ENCODE data around the gene ERFL. TPM values are rescaled to one million over a fixed set of nuclear protein-coding genes. Genes with fewer than 3 reads are reported as not detected.

Gene ERFL
- polyA plus RNA-seq, 1 of the 3 experiments (the other 2 are of a cell fraction): 0.07 TPM

DNA sequence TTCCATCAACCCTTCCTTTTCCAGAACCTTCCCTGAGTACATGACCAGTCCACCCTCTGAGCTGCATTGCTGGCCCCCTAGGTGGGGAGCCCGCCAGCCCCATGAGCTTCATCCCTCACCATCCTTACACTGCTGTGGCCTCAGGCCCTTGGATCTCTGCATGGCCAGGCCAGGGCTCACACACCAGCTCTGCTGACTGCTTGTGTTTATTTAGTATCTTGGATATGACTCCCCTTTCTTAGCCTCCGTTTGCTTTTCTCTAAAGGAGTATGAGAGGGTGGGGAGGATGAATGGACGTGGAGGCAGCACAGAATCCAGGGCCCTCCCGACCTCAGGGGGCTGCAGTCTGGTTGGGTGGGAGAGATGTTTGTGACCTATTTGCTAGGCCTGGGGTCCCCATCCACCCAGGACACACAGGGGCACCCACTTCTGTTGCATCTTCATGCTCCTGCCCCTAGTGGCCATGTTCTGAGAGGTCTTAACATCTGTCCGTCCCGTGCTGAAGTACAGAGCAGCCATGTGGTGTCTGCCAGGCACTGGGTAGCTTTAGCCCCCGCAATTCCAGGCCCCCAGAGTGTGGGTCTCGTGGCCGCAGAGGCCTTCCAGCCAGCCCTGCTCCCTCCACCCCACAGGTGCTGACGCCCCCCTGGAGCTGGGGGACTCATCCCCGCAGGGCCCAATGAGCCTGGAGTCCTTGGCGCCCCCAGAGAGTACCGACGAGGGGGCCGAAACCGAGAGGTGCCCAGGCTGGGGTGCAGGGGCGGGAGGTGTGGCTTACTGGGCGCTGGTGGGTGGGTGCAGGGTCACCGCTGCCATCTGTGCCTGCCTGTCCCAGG is 32.3 kb downstream of the ERFL start:
- no peaks in the 10 kb centered on the region for H3K9me2 ChIP-seq
- 76% methylated on average over 10 of the region's 19 CpGs for WGBS (ENCODE audit: low lambda C conversion rate)
- no peaks in the 10 kb centered on the region for H3F3A ChIP-seq (replicated peaks; ENCODE audit: insufficient read depth)
- CTCF ChIA-PET: interaction anchor here (0.5 to 1.7 kb wide), 2 partner anchors 9 kb away, joined by 3 to 4 read pairs; no protein-coding TSS in a partner anchor
- H3K27ac ChIP-seq (ENCODE audit: low read depth in 2 of 2, low read length in 1 of 2): no peak overlapping the region
- POLR2A ChIA-PET: no interaction called here
- H3K4me2 ChIP-seq: no peak overlapping the region
- no peaks in the 10 kb centered on the region for H3K4me1 ChIP-seq (ENCODE audit: control insufficient read depth in 1 of 2, insufficient read depth in 2 of 2, low read depth in 1 of 2, low read length in 1 of 2)
- no peak for DNase-seq
- no peak overlapping the region for H3K4me3 ChIP-seq (ENCODE audit: low read depth in 2 of 2, low read length in 1 of 2)
- H3K36me3 ChIP-seq (replicated peaks in 1 of 2; ENCODE audit: control insufficient read depth in 1 of 2, insufficient read depth in 2 of 2, low read length in 1 of 2): peaks cover 14 to 42% of the 10 kb centered on the region in 2 experiments
- no peak overlapping the region for H3K9ac ChIP-seq
- TF ChIP-seq, protein P1, sequence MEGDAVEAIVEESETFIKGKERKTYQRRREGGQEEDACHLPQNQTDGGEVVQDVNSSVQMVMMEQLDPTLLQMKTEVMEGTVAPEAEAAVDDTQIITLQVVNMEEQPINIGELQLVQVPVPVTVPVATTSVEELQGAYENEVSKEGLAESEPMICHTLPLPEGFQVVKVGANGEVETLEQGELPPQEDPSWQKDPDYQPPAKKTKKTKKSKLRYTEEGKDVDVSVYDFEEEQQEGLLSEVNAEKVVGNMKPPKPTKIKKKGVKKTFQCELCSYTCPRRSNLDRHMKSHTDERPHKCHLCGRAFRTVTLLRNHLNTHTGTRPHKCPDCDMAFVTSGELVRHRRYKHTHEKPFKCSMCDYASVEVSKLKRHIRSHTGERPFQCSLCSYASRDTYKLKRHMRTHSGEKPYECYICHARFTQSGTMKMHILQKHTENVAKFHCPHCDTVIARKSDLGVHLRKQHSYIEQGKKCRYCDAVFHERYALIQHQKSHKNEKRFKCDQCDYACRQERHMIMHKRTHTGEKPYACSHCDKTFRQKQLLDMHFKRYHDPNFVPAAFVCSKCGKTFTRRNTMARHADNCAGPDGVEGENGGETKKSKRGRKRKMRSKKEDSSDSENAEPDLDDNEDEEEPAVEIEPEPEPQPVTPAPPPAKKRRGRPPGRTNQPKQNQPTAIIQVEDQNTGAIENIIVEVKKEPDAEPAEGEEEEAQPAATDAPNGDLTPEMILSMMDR (IDR thresholded peaks at IDR 0.05): peak; percentile 43
- TF ChIP-seq GABPA (IDR thresholded peaks at IDR 0.05; ENCODE audit: low read depth) (no peak), RCOR1 (IDR thresholded peaks at IDR 0.05; ENCODE audit: low read length) (no peak)
- H3K79me2 ChIP-seq (ENCODE audit: insufficient read depth): no peaks in the 10 kb centered on the region
- no peaks in the 10 kb centered on the region for H3K9me3 ChIP-seq
- H3K27me3 ChIP-seq (ENCODE audit: insufficient read depth): no peaks in the 10 kb centered on the region
- peaks cover 6% of the 10 kb centered on the region; the same call in 1 of the 2 replicates for H4K20me1 ChIP-seq (ENCODE audit: insufficient read depth)
- H2AFZ ChIP-seq (ENCODE audit: low read depth): no peak overlapping the region

DNA sequence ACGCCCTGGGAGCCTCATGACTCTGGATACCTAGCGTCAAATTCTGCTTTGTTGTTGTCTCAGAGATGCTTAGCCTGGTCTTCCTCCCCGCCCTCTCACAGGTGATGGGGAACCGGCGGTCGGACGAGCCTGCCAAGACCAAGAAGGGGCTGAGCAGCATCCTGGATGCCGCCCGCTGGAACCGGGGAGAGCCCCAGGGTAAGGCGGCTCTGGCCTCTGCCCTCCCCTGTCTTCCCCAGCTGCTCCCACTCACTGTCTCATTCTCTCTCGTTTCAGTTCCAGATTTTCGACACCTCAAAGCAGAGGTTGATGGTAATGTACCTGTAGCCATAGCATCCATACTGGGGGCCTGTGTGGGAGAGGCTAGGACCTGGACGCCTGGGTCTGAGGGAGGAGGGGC is 33.9 kb downstream of the ERFL start:
- H4K20me1 ChIP-seq (ENCODE audit: insufficient read depth): peaks cover 8% of the 10 kb centered on the region; the same call in 1 of the 2 replicates
- no peaks in the 10 kb centered on the region for H3F3A ChIP-seq (replicated peaks; ENCODE audit: insufficient read depth)
- 0 out of 2 replicates have a peak, but pooled peaks cover 3% of the 10 kb centered on the region for H3K79me2 ChIP-seq (ENCODE audit: insufficient read depth)
- H3K4me1 ChIP-seq (ENCODE audit: control insufficient read depth in 1 of 2, insufficient read depth in 2 of 2, low read depth in 1 of 2, low read length in 1 of 2): no peaks in the 10 kb centered on the region
- H3K9ac ChIP-seq: no peak overlapping the region
- POLR2A ChIA-PET: no interaction called here
- WGBS (ENCODE audit: low lambda C conversion rate): 91% methylated on average over 13 of the region's 14 CpGs
- H3K27ac ChIP-seq (ENCODE audit: low read depth in 2 of 2, low read length in 1 of 2): no peak overlapping the region
- no peak overlapping the region for H3K4me3 ChIP-seq (ENCODE audit: low read depth in 2 of 2, low read length in 1 of 2)
- TF ChIP-seq, protein P2, sequence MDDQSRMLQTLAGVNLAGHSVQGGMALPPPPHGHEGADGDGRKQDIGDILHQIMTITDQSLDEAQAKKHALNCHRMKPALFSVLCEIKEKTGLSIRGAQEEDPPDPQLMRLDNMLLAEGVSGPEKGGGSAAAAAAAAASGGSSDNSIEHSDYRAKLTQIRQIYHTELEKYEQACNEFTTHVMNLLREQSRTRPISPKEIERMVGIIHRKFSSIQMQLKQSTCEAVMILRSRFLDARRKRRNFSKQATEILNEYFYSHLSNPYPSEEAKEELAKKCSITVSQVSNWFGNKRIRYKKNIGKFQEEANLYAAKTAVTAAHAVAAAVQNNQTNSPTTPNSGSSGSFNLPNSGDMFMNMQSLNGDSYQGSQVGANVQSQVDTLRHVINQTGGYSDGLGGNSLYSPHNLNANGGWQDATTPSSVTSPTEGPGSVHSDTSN (IDR thresholded peaks at IDR 0.05): no peak
- TF ChIP-seq, protein P3, sequence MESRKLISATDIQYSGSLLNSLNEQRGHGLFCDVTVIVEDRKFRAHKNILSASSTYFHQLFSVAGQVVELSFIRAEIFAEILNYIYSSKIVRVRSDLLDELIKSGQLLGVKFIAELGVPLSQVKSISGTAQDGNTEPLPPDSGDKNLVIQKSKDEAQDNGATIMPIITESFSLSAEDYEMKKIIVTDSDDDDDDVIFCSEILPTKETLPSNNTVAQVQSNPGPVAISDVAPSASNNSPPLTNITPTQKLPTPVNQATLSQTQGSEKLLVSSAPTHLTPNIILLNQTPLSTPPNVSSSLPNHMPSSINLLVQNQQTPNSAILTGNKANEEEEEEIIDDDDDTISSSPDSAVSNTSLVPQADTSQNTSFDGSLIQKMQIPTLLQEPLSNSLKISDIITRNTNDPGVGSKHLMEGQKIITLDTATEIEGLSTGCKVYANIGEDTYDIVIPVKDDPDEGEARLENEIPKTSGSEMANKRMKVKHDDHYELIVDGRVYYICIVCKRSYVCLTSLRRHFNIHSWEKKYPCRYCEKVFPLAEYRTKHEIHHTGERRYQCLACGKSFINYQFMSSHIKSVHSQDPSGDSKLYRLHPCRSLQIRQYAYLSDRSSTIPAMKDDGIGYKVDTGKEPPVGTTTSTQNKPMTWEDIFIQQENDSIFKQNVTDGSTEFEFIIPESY (IDR thresholded peaks at IDR 0.05; ENCODE audit: borderline replicate concordance, low read depth): no peak
- TF ChIP-seq EP300 (IDR thresholded peaks at IDR 0.05; ENCODE audit: borderline replicate concordance in 1 of 2, low read depth in 1 of 2, low read length in 1 of 2) (no peak), TCF12 (IDR thresholded peaks at IDR 0.05) (no peak), NFIC (IDR thresholded peaks at IDR 0.05; ENCODE audit: borderline replicate concordance) (no peak), RCOR1 (IDR thresholded peaks at IDR 0.05; ENCODE audit: low read length) (no peak), RXRA (IDR thresholded peaks at IDR 0.05; ENCODE audit: borderline replicate concordance, low read depth) (no peak), FOXJ3 (CRISPR knock-in tag; IDR thresholded peaks at IDR 0.05) (no peak), SMC3 (IDR thresholded peaks at IDR 0.05; ENCODE audit: low read depth, low read length) (no peak)
- TF ChIP-seq, protein P4, sequence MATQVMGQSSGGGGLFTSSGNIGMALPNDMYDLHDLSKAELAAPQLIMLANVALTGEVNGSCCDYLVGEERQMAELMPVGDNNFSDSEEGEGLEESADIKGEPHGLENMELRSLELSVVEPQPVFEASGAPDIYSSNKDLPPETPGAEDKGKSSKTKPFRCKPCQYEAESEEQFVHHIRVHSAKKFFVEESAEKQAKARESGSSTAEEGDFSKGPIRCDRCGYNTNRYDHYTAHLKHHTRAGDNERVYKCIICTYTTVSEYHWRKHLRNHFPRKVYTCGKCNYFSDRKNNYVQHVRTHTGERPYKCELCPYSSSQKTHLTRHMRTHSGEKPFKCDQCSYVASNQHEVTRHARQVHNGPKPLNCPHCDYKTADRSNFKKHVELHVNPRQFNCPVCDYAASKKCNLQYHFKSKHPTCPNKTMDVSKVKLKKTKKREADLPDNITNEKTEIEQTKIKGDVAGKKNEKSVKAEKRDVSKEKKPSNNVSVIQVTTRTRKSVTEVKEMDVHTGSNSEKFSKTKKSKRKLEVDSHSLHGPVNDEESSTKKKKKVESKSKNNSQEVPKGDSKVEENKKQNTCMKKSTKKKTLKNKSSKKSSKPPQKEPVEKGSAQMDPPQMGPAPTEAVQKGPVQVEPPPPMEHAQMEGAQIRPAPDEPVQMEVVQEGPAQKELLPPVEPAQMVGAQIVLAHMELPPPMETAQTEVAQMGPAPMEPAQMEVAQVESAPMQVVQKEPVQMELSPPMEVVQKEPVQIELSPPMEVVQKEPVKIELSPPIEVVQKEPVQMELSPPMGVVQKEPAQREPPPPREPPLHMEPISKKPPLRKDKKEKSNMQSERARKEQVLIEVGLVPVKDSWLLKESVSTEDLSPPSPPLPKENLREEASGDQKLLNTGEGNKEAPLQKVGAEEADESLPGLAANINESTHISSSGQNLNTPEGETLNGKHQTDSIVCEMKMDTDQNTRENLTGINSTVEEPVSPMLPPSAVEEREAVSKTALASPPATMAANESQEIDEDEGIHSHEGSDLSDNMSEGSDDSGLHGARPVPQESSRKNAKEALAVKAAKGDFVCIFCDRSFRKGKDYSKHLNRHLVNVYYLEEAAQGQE (IDR thresholded peaks at IDR 0.05; ENCODE audit: low read depth, low read length): no peak
- no peaks in the 10 kb centered on the region for H3K27me3 ChIP-seq (ENCODE audit: insufficient read depth)
- peaks cover 18 to 45% of the 10 kb centered on the region in 2 experiments for H3K36me3 ChIP-seq (replicated peaks in 1 of 2; ENCODE audit: control insufficient read depth in 1 of 2, insufficient read depth in 2 of 2, low read length in 1 of 2)
- H3K4me2 ChIP-seq: no peak overlapping the region
- no peak for DNase-seq
- H3K9me3 ChIP-seq: no peaks in the 10 kb centered on the region
- no peaks in the 10 kb centered on the region for H3K9me2 ChIP-seq
- H2AFZ ChIP-seq (ENCODE audit: low read depth): no peak overlapping the region
- CTCF ChIA-PET: interaction anchor here (0.7 kb wide), 1 partner anchor 153 kb away, joined by 3 read pairs; no protein-coding TSS in a partner anchor
